Measurements from ENCODE around the gene CPA4.

The CPA4 gene

GRCh38 chr7:130274983-130275591, 17.9 kb upstream of the CPA4 start:
- DNase-seq (ENCODE audit: low read depth in 4 of 4, low spot score in 1 of 4) = no peak

GRCh38 chr7:130275826-130276297, 17.1 kb upstream of the CPA4 start:
- no peak for DNase-seq (ENCODE audit: low read depth in 4 of 4, low spot score in 1 of 4)

GRCh38 chr7:130276796-130277762, 15.9 kb upstream of the CPA4 start:
- peak in 3 of 4 experiments; percentile 19 to 48 (median 26) for DNase-seq (ENCODE audit: low read depth in 4 of 4, low spot score in 1 of 4)

- no peak for DNase-seq (ENCODE audit: low read depth in 4 of 4, low spot score in 1 of 4)
Measured at GRCh38 chr7:130277763-130278643, 15.0 kb upstream of the CPA4 start.

- no peak for DNase-seq (ENCODE audit: low read depth in 4 of 4, low spot score in 1 of 4)
Measured at GRCh38 chr7:130278860-130279259, 14.1 kb upstream of the CPA4 start.

GRCh38 chr7:130279286-130279685, 13.7 kb upstream of the CPA4 start:
- DNase-seq (ENCODE audit: low read depth in 4 of 4, low spot score in 1 of 4) = no peak

- no peak for DNase-seq (ENCODE audit: low read depth in 4 of 4, low spot score in 1 of 4)
Measured at GRCh38 chr7:130279906-130280305, 13.1 kb upstream of the CPA4 start.

- DNase-seq (ENCODE audit: low read depth in 4 of 4, low spot score in 1 of 4) = no peak
Measured at GRCh38 chr7:130281260-130281659, 11.7 kb upstream of the CPA4 start.

- no peak for DNase-seq (ENCODE audit: low read depth in 4 of 4, low spot score in 1 of 4)
Measured at GRCh38 chr7:130286881-130287280, 6.1 kb upstream of the CPA4 start.

- DNase-seq (ENCODE audit: low read depth in 4 of 4, low spot score in 1 of 4) = no peak
Measured at GRCh38 chr7:130288168-130288567, 4.8 kb upstream of the CPA4 start.

GRCh38 chr7:130288829-130289228, 4.1 kb upstream of the CPA4 start:
- no peak for DNase-seq (ENCODE audit: low read depth in 4 of 4, low spot score in 1 of 4)

- DNase-seq (ENCODE audit: low read depth in 4 of 4, low spot score in 1 of 4) = no peak
Measured at GRCh38 chr7:130289478-130289877, 3.5 kb upstream of the CPA4 start.

- DNase-seq (ENCODE audit: low read depth in 4 of 4, low spot score in 1 of 4) = no peak
Measured at GRCh38 chr7:130290745-130291144, 2.2 kb upstream of the CPA4 start.

- DNase-seq (ENCODE audit: low read depth in 4 of 4, low spot score in 1 of 4) = no peak
Measured at GRCh38 chr7:130293521-130293920, 560 bp downstream of the CPA4 start.

- DNase-seq (ENCODE audit: low read depth in 4 of 4, low spot score in 1 of 4) = no peak
Measured at GRCh38 chr7:130294314-130294713, 1.4 kb downstream of the CPA4 start.

GRCh38 chr7:130296221-130296951, 3.4 kb downstream of the CPA4 start:
- no peak for DNase-seq (ENCODE audit: low read depth in 4 of 4, low spot score in 1 of 4)

GRCh38 chr7:130297628-130298543, 4.9 kb downstream of the CPA4 start:
- DNase-seq (ENCODE audit: low read depth in 4 of 4, low spot score in 1 of 4) = no peak

GRCh38 chr7:130298544-130299326, 5.8 kb downstream of the CPA4 start:
- no peak for DNase-seq (ENCODE audit: low read depth in 4 of 4, low spot score in 1 of 4)

GRCh38 chr7:130299866-130300265, 6.9 kb downstream of the CPA4 start:
- no peak for DNase-seq (ENCODE audit: low read depth in 4 of 4, low spot score in 1 of 4)

Data from stimulated activated CD4-positive, alpha-beta T cell treated with anti-CD3 and anti-CD28 coated beads, Interleukin-1b, Interleukin-23, amount 100 ng/mL, for 24 hours (primary cell).